HEK293T (cell line): ENCODE data around the gene SNTG2.

ENCODE experiments used
- ARNT ChIP-seq: fragments of 450-650 bp; IDR thresholded peaks from 2 replicates; pipeline ENCODE4 v1.6.1; 2017; ENCODE audit warnings: mild to moderate bottlenecking
- BHLHE40 ChIP-seq: fragments of 450-650 bp; IDR thresholded peaks from 2 replicates; pipeline ENCODE4 v1.6.1; 2016; ENCODE audit warnings: mild to moderate bottlenecking, moderate library complexity, borderline replicate concordance
- ELF4 ChIP-seq: fragments of 450-650 bp; IDR thresholded peaks from 2 replicates; pipeline ENCODE4 v1.6.1; 2017; ENCODE audit warnings: antibody characterized with exemption
- FOXA1 ChIP-seq: fragments of 450-650 bp; IDR thresholded peaks from 2 replicates; pipeline ENCODE4 v1.6.1; 2016; ENCODE audit warnings: mild to moderate bottlenecking
- HDGF ChIP-seq: fragments of 450-650 bp; IDR thresholded peaks from 2 replicates; pipeline ENCODE4 v1.6.1; 2017; ENCODE audit warnings: antibody characterized with exemption, borderline replicate concordance
- L3MBTL2 ChIP-seq: fragments of 450-650 bp; conservative IDR thresholded peaks from 2 replicates; pipeline ENCODE4 v1.6.1; 2016; ENCODE audit warnings: mild to moderate bottlenecking
- NFRKB ChIP-seq: fragments of 450-650 bp; IDR thresholded peaks from 2 replicates; pipeline ENCODE4 v1.6.1; 2016; ENCODE audit warnings: mild to moderate bottlenecking, moderate library complexity
- PKNOX1 ChIP-seq: fragments of 450-650 bp; IDR thresholded peaks from 2 replicates; pipeline ENCODE4 v1.6.1; 2016
- SP1 ChIP-seq: fragments of 450-650 bp; IDR thresholded peaks from 2 replicates; pipeline ENCODE4 v1.6.1; 2017
- SUZ12 ChIP-seq: fragments of 450-650 bp; IDR thresholded peaks from 2 replicates; pipeline ENCODE4 v1.6.1; 2016; ENCODE audit warnings: mild to moderate bottlenecking
- TARDBP ChIP-seq: fragments of 450-650 bp; IDR thresholded peaks from 2 replicates; pipeline ENCODE4 v1.6.1; 2016
- ZNF384 ChIP-seq: fragments of 450-650 bp; IDR thresholded peaks from 2 replicates; pipeline ENCODE4 v1.6.1; 2016

- no peak for TF ChIP-seq TARDBP
- TF ChIP-seq BHLHE40 = no peak
- TF ChIP-seq ARNT = no peak
- TF ChIP-seq HDGF = no peak
- no peak for TF ChIP-seq ZNF384
- TF ChIP-seq SUZ12 = no peak
- no peak for TF ChIP-seq L3MBTL2
- TF ChIP-seq ELF4 = no peak
- no peak for TF ChIP-seq FOXA1
- TF ChIP-seq PKNOX1 = no peak
- TF ChIP-seq SP1 = no peak
- TF ChIP-seq NFRKB = no peak
These were observed 21.5 kb upstream of the SNTG2 start for GRCh38 chr2:929011-929735.
